ENCODE data around the gene CREBBP. TPM values are rescaled to one million over a fixed set of nuclear protein-coding genes. Genes with fewer than 3 reads are reported as not detected.

CREBBP gene
- total and polyA plus RNA-seq, 2 donors (not counting 3 experiments of a cell fraction or from before 2014, with no cell fraction given), result 13.8 to 72.7 TPM

GRCh38 chr16:3732171-3732570 lies 148.3 kb downstream of the CREBBP start:
- H3K9me3 ChIP-seq (replicated peaks; ENCODE audit: control insufficient read depth, insufficient read depth, low read length), result no peaks in the 10 kb centered on the region
- H3K4me2 ChIP-seq (ENCODE audit: insufficient read depth, low read length), result no peak overlapping the region
- no peaks in the 10 kb centered on the region for H4K20me1 ChIP-seq (replicated peaks; ENCODE audit: control insufficient read depth, extremely low read depth, insufficient read depth, low read length)
- intact Hi-C loops (cut with micrococcal nuclease), result no loop called here
- H3K9me1 ChIP-seq (replicated peaks; ENCODE audit: control insufficient read depth, extremely low read depth, insufficient read depth, low read length), result no peaks in the 10 kb centered on the region
- H3K4me1 ChIP-seq (ENCODE audit: control insufficient read depth, extremely low read depth, insufficient read depth, low read length), result no peaks in the 10 kb centered on the region
- no peak overlapping the region for H2AFZ ChIP-seq (ENCODE audit: low read depth, low read length)
- TF ChIP-seq POLR2A (IDR thresholded peaks at IDR 0.05; ENCODE audit: low read depth, low read length) (no peak), CTCF (IDR thresholded peaks at IDR 0.05; ENCODE audit: extremely low read depth in 1 of 2, insufficient read depth in 1 of 2, low read depth in 1 of 2, low read length in 2 of 2) (no peak), JUN (IDR thresholded peaks at IDR 0.05; ENCODE audit: borderline replicate concordance, insufficient read depth, insufficient read length, low read depth) (no peak)
- TF ChIP-seq, protein P1, sequence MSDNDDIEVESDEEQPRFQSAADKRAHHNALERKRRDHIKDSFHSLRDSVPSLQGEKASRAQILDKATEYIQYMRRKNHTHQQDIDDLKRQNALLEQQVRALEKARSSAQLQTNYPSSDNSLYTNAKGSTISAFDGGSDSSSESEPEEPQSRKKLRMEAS (IDR thresholded peaks at IDR 0.05; ENCODE audit: insufficient read depth, insufficient read length), result no peak
- H3K9ac ChIP-seq (replicated peaks; ENCODE audit: extremely low read depth, insufficient read depth, low read length), result no peak overlapping the region
- no peak overlapping the region for H3K27ac ChIP-seq (ENCODE audit: insufficient read depth, low read depth, low read length)
- no peaks in the 10 kb centered on the region for H3K27me3 ChIP-seq (ENCODE audit: control insufficient read depth in 2 of 2, insufficient read depth in 2 of 2, low read length in 2 of 2)
- POLR2A ChIA-PET, result no interaction called here
- no peaks in the 10 kb centered on the region for H3K79me2 ChIP-seq (ENCODE audit: control insufficient read depth, insufficient read depth, low read length)
- H3K36me3 ChIP-seq (ENCODE audit: control insufficient read depth in 2 of 2, extremely low read depth in 1 of 2, insufficient read depth in 2 of 2, low read length in 2 of 2), result peaks cover 25 to 76% of the 10 kb centered on the region in 2 experiments
- dilution Hi-C loops (cut with MboI; ENCODE audit: extremely low pct_ligation_motif_present, low sequenced_read_pairs), result no loop called here
- no TSS peak for BruUV-seq (replicated peaks)
- FAIRE-seq (no peak), DNase-seq (ENCODE audit: low read depth, low spot score) (no peak)
- no peak overlapping the region for H3K4me3 ChIP-seq (replicated peaks in 1 of 3; ENCODE audit: insufficient read depth in 1 of 3, low read depth in 1 of 3, low read length in 3 of 3)
- CTCF ChIA-PET, result no interaction called here

GRCh38 chr16:3731126-3731935 lies 149.2 kb downstream of the CREBBP start:
- Histone ChIP-seq H3K36me3 (ENCODE audit: control insufficient read depth in 2 of 2, extremely low read depth in 1 of 2, insufficient read depth in 2 of 2, low read length in 2 of 2) (peaks cover 25 to 68% of the 10 kb centered on the region in 2 experiments), H2AFZ (ENCODE audit: low read depth, low read length) (no peak overlapping the region), H3K4me1 (ENCODE audit: control insufficient read depth, extremely low read depth, insufficient read depth, low read length) (no peaks in the 10 kb centered on the region), H3K79me2 (ENCODE audit: control insufficient read depth, insufficient read depth, low read length) (no peaks in the 10 kb centered on the region), H3K9me3 (replicated peaks; ENCODE audit: control insufficient read depth, insufficient read depth, low read length) (no peaks in the 10 kb centered on the region), H3K4me3 (replicated peaks in 1 of 3; ENCODE audit: insufficient read depth in 1 of 3, low read depth in 1 of 3, low read length in 3 of 3) (no peak overlapping the region), H3K4me2 (ENCODE audit: insufficient read depth, low read length) (no peak overlapping the region), H3K27ac (ENCODE audit: insufficient read depth, low read depth, low read length) (no peak overlapping the region), H3K27me3 (ENCODE audit: control insufficient read depth in 2 of 2, insufficient read depth in 2 of 2, low read length in 2 of 2) (no peaks in the 10 kb centered on the region), H4K20me1 (replicated peaks; ENCODE audit: control insufficient read depth, extremely low read depth, insufficient read depth, low read length) (no peaks in the 10 kb centered on the region), H3K9me1 (replicated peaks; ENCODE audit: control insufficient read depth, extremely low read depth, insufficient read depth, low read length) (no peaks in the 10 kb centered on the region), H3K9ac (replicated peaks; ENCODE audit: extremely low read depth, insufficient read depth, low read length) (no peak overlapping the region)
- intact Hi-C loops (cut with micrococcal nuclease) (no loop called here), dilution Hi-C loops (cut with MboI; ENCODE audit: extremely low pct_ligation_motif_present, low sequenced_read_pairs) (no loop called here)
- DNase-seq (ENCODE audit: low read depth, low spot score) (no peak), FAIRE-seq (no peak)
- POLR2A ChIA-PET, result no interaction called here
- CTCF ChIA-PET, result interaction anchor here (0.7 kb wide), 1 partner anchor 147 kb away, joined by 3 read pairs; no protein-coding TSS in a partner anchor
- TF ChIP-seq CTCF (IDR thresholded peaks at IDR 0.05; ENCODE audit: extremely low read depth in 1 of 2, insufficient read depth in 1 of 2, low read depth in 1 of 2, low read length in 2 of 2), result no peak
- no peak for TF ChIP-seq EZH2 (IDR thresholded peaks at IDR 0.05; ENCODE audit: borderline replicate concordance, low read depth, low read length, severe bottlenecking)
- no peak for TF ChIP-seq POLR2AphosphoS5 (IDR thresholded peaks at IDR 0.05; ENCODE audit: insufficient read depth, low read depth, low read length)
- TF ChIP-seq, protein P1 (IDR thresholded peaks at IDR 0.05; ENCODE audit: insufficient read depth, insufficient read length), result no peak
- no peak for TF ChIP-seq MYC (IDR thresholded peaks at IDR 0.05; ENCODE audit: low read depth, low read length)
- no peak for TF ChIP-seq POLR2A (IDR thresholded peaks at IDR 0.05; ENCODE audit: low read depth, low read length)
- no peak for TF ChIP-seq JUN (IDR thresholded peaks at IDR 0.05; ENCODE audit: borderline replicate concordance, insufficient read depth, insufficient read length, low read depth)
- no peak for TF ChIP-seq FOS (IDR thresholded peaks at IDR 0.05; ENCODE audit: borderline replicate concordance, insufficient read depth, low read length)
- TF ChIP-seq GATA2 (IDR thresholded peaks at IDR 0.05; ENCODE audit: insufficient read depth, insufficient read length, low read depth, low read length), result no peak
- no TSS peak for BruUV-seq (replicated peaks)

Data from endothelial cell of umbilical vein (primary cell).